Activated CD8-positive, alpha-beta memory T cell treated with anti-CD3 and anti-CD28 coated beads, Interleukin-2, amount 50 U/mL, for 1 hour (primary cell): Measurements from ENCODE around the gene RBBP6.

Experiments
- DNase-seq: peaks from one replicate; pipeline ENCODE4 v3.0.0-alpha.2; 2020; ENCODE audit errors: extremely low read depth

RBBP6 gene

DNA sequence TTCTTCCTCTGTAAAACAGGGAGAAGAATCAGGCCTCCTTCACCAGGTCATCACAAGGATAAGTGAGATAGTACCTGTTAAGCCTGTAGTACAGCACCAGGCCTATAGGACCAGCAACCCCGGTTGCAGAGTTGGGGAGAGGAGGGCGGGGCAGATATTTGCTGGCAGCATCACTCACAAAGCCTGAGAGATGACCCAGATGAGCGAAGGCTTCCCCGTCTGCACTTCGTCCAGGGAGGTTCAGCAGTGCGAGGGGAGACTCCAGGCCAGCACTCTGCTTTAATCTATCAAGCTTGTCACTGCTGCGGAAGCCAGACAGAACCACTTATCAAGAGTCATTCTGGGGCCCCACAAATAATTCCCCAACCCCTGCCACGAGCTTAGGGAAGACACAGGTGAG lies 15.8 kb upstream of the RBBP6 start:
- DNase-seq, result no peak

DNA sequence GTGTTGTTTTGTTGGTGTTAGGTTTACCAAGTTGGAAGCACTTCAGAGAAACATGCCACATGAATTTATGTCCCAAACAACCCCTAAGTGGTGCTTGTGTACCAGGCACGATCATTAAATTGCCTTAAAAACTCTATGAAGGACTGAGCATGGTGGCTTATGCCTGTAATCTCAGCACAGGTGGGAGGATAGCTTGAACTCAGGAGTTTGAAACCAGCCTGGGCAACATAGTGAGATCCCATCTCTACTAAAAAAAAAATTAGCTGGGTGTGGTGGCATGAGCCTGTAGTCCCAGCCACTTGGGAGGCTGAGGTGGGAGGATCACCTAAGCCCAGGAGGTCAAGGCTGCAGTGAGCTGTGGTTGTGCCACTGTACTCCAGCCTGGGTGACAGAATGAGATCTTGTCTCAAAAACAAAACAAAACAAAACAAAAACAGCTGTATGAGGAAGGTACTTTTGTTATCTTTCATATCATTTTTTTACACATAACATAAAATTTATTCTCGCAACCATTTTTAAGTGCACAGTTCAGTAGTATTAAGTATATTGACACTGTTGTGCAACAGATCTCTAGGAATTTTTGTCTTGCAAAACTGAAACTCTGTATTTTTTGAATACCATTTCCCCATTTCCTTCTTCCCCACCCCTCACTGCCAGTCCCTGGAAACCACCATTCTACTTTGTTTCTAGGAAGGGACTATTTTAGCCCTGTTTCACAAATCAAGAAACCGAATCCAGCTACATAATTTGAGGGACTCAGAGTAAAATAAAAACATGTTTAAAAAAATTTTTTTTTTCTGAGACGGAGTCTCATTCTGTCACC lies 14.3 kb upstream of the RBBP6 start:
- DNase-seq, result no peak

DNA sequence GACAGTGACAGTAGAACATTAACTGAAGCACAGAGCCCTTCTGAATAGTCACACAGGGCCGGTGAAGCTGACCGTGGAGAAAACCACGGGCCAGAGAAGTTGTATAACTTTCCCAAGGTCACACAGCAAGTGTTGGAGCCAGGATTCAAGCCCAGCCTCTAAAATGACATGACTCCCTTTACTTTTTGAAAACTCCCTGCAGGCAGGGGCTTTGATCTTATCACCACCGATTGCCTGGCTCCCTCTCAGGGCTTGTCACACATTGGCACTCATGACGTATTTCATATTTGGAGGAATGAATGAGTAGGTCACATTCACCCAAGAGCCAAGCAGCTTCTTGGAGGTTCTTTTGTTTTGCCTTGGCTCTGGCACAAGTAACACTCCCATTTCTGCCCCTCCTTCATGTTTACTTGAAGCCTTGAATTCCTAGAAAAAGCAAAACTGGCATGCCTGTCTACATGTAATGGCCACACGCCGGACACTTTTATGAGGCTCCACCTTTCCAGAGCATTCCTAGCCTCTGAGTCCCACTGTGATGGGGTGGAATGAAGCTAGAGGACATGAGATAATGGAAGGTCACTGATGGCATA lies 13.3 kb upstream of the RBBP6 start:
- no peak for DNase-seq

DNA sequence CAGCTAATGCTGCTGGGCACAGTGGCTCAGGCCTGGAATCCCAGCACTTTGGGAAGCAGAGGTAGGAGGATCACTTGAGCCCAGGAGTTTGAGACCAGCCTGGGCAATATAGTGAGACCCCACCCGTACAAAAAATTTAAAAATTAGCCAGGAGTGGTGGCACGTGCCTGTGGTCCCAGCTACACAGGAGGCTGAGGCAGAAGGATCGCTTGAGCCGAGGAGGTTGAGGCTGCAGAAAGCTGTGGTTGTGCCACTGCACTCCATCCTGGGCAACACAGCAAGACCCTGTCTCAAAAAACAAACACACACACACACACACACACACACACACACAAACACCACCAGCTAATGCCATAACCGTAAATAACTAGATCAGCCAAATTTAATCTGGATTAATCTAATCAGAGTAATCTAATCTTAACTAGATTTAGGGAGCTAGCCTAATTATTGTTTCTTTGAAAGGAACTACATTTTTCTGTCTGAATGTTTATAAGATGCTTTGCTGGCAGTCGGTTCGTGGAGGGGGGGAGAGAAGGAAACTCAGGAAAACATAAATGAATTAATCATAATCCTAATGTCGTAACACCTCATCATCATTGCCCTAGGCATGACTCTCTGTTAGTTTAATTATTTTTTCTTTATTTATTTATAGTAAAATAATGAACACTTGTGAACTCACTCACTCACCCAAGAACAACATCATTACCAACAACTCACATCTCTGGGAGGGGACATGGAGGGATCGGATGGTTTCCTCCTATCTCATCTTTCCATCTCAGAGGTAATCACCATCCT lies 12.5 kb upstream of the RBBP6 start:
- DNase-seq, result no peak

DNA sequence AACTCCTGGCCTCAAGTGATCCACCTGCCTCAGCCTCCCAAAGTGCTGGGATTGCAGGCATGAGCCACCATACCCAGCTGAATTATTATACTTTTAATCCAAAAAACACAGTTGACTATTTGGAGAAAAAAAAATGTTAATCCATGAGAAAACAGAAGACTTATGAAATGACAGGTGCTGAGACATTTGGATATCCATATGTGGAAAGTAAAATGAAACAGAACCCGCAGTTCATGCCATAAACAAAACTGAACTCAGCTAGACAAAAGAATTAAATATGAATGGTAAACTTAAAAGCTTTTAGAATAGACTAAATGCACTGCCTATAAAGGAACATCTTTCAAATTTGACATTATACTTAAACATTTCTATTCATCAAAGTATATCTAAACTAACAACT lies 8.2 kb upstream of the RBBP6 start:
- DNase-seq, result no peak

DNA sequence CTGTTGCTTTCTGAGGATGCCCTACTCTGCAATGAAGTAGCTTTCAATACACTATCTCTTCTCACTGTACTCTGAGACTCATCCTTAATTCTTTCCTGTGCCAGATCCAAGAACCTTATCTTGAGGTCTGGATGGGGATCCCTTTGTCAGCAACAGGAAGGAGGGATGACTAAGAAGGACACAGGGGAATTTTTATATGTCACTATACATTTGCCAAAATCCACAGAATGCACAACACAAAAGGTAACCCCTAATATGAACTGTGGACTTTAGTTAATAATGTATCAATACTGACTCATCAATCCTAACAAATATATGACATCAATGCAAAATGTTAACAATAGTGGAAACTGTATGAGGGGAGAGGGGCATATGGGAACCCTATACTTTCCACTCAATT lies 4.7 kb upstream of the RBBP6 start:
- DNase-seq, result no peak

DNA sequence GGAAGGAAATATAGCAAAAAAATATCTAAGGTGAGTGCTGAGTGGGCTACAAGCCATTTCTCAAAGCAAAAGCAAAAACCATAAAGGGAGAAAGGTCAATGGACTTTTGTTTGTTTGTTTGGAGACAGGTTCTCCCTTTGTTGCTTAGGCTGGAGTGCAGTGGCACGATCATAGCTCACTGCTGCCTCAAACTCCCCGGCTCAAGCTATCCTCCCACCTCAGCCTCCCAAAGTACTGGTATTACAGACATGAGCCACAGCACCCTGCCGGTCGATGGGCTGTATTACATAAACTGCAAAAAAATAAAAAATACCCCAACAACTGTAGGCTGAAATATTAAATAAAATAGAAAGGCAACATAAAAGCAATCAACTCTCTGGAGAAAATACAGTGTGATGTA lies 3.5 kb upstream of the RBBP6 start:
- no peak for DNase-seq

DNA sequence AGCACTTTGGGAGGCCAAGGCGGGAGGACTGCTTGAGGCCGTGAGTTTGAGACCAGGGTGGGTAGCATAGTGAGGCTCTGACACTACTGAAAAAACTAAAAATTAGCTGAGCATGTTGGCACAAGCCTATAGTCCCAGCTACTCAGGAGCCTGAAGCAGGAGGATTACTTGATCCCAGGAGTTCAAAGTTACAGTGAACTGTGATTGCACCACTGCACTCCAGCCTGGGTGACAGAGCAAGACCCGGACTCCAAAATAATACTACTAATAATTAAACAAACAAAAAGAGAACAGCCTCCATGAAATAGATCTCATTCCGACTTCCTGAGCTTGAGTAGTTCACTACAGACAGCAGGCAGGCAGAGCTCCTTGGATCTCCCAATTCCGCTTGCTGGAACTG lies 2.7 kb upstream of the RBBP6 start:
- DNase-seq, result no peak

DNA sequence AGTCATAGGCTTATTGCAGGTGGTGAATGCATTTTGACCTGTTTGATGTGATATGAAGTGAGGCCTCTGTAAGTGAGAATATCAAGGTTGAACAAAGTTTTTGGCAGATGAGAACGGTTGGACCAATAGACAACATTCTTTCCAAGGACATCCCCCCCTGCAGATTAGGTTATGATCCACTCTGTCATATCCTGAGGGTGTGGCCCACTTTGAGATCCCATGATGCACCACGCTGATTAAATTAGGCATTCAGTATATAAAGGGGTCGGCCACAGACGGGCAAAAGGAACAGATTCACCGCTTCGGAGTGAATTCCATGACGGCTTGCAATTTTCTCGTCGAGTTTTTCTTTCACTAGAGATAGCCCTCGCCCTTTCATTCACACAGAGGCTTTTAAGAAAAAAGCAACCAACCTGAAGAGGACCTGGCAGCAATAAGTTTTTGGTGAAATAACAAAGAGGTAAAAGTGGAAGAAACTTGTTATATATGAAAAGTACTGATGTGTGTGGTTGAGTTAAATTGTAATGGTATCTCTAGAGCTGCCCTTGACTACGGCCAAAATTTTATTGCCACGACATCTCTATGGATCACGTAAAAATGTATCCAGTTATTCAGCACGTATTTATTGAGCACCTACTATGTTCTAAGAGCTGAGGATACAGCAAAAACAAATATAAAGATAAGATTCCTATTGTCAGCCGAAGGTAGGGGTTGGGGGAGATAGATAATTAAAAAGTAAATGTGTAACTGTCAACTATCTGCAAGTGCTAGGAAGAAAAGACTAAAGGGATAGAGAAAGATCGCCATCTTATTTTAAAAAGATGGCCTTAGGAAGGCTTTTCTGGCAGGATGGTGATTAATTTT lies 1.7 kb upstream of the RBBP6 start:
- no peak for DNase-seq

DNA sequence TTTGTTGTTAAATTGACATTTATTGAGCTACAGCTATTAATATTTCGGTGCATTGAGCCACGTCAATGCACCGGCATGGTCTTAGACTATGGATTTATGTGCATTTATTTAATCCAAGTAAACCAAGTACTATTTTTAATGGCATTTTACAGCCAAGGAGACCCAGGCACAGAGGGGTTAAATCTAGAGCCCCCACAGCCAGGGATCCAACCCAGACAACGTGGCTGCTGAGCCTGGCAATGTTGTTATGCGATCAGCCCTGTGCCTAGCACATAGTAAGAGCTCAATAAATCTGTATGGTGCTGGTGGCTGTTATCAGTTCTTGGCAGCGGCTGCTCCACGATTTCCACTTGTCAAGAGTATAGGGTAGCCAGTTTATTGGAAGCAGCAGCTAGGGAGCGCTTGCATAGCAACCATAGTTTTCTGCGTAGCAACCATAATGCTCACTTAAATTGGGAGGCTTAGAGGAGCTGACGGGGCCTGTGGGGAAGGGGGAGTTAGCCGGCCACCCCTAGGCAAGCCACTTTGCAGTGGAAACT lies 541 bp upstream of the RBBP6 start:
- no peak for DNase-seq

DNA sequence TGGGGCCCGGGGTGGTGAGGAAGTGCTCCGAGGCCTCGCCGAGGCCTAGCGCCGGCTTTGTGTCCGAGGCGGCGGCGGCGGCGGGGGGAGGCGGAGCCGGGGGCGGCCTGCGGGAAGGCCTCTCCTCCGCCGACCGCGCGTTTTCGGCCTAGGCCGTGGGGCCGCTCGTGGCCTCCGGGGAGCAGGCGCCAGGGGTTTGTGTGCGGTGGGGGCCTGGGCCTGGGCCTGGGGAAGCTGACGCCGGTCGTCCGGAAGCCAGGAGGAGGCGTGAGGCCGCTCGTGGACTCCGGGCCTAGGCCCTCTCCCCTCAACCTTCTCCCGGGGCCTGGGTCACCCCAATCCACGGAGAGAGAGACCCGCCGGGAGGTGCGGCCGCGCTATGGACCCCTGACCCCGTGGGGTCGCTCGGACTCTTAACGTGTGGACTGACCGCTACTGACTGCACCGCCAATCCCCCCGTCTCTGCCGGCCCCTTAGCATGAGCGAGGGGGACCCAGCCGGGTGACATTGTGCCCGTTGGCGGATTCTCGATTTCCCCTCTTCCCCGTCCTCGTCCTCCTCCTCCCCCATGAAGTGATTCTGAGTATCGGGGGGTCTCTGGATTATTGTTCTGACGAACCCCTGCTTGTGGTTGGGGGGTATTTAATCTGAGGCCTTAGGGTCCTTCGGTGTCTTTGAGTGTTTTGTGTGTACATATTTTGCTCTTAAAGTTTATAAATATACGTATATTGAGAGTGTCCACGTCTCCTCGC lies 660 bp downstream of the RBBP6 start:
- DNase-seq, result no peak

DNA sequence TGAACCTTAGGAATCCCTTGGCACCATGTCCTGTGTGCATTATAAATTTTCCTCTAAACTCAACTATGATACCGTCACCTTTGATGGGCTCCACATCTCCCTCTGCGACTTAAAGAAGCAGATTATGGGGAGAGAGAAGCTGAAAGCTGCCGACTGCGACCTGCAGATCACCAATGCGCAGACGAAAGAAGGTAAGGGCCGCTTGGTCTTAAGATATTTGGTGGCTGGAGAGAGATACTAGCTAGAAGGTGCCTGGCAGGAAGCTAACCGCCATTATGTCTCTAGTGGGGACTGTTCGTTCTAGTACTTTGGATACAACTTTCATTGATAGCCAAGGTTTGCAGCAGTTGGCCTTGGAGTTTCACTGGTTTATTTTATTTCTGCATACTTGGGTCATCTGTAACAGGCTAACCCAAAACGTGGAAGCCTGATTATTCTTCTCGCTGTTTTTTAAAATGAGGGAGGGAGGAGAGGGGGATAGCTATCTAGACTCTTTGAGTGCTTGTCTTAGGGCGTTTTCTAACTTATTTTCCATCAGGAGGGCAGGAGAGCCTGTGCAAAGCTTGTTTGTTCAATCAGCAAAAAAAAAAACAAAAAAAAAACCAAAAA lies 1.3 kb downstream of the RBBP6 start:
- DNase-seq, result no peak

DNA sequence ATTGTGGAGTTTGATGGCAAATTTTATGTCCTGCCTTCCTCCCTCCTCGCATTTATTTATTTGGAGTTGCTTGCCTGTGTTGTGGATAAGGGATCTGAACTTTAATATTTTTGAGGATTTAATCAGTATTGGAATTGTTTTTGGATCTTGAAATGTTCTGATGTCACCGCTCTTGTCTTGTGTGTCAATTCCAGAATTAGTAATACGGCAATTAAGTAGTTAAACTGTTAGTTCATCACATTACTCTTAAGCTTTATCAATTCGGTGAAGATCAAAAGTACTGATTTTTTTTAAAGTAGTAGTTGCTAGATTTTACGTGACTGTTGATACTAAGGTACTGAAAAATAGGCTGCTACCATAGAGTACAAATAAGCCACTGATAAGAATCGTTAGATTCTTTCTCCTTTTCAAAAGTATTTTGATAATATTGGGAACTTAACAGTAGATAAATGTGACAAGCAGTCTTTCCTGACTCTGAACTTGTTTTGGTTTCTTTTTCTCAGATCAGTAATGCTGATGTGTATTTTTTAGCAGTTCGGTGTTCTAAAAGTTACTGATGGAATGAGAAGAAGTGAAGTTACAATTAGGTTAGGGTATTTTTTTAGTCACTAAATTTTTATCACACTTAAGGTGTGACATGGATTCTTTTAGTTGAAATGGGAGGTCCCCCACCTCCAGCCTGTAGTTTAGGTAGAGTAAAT lies 2.0 kb downstream of the RBBP6 start:
- no peak for DNase-seq

DNA sequence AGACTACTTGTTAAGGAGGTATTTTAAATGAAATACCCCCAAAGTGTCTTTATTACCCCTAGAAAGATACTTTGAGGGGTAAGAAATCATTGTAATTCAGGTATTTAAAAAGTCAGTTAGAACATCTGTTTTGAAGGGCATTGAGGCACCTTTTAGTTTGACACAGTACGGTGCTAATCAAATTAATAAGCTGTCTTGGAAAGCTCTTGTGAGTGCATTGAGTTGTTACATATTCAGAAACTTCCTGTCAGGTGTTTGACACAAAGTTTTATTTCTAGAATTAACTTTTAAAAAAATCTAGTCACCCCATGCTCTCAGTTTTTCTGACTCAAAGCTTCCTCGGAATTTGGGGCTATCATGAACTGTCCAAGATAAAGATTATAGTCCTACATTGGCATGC lies 4.6 kb downstream of the RBBP6 start:
- DNase-seq, result no peak

DNA sequence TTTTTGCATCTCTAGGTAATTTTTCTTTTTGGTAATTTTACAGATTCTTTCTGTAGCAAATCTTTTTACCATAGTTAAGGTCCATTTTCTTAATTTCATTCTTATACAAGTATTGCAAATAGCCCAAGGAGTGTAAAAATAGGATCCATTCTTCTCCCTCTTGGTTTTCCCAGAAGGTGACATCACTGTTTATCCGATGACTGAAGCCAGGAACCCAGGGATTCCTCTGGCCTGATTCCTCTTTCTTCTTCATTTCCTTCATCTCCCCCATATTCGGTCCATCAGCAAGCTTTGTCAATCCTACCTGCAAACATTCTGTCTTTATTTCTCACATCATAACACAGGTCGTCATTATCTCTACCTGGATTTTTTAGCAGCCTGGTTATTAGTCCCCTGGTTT lies 5.3 kb downstream of the RBBP6 start:
- no peak for DNase-seq

DNA sequence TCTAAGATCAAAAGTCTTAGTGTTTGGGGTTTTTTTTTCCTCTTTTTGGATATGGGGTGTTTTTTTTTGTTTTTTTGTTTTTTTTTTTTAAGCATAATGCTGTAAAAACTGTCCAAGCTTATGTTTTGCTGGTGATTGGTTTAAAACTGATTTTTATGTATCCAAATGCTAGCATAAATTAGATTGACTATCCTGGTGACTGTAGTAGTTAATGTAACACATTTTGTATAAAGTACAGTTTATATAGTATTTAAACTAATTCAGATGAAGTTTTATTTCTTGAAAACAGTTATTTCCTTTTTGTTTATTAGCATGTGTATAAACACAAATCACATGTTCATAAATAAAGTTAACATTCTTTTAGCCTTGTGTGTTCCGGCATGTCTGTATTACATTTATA lies 10.9 kb downstream of the RBBP6 start:
- DNase-seq, result no peak

DNA sequence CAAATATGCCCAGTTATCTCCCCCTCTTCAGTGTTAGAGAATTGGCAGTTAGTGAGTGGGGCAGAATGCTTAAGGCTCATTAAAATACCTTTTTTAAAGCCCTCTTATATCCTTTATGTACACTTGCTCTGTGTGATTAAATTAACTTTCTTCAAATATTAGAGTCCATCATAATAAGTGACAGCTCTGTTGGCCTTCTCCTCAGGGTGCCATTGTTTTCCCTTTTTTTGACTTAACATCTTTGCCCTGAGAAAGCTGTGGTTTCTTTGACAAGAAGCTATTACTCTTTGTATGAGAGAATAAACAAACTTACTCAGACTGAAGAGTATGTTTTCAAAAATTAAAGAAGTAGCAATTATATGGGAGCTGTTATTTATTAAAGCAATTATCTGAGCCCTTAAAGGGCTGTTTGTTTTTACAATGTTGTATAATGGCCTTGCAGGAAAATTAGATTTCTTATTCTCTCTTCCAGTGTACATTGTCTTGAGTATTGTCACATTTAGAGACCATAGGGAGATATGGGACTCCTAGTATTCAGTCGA lies 13.4 kb downstream of the RBBP6 start:
- no peak for DNase-seq

DNA sequence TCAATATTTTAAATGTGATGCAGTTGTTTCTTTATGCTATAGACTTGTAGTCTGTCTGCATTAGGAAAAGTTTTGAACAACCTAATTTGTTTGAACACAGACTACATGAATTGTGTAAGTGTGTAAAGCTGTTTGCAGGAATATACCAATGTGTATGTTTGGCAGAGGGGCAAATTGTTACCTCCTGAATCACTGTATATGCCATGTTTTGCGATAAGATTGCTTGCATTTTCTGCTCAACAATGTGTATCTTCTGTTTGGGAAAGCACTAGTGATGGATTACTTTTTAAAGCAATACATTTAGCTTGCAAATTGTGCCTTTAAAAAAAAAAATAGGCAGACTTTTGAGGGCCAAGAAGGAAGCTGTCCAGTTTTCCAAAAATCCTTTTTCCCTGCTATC lies 14.6 kb downstream of the RBBP6 start:
- DNase-seq, result no peak

DNA sequence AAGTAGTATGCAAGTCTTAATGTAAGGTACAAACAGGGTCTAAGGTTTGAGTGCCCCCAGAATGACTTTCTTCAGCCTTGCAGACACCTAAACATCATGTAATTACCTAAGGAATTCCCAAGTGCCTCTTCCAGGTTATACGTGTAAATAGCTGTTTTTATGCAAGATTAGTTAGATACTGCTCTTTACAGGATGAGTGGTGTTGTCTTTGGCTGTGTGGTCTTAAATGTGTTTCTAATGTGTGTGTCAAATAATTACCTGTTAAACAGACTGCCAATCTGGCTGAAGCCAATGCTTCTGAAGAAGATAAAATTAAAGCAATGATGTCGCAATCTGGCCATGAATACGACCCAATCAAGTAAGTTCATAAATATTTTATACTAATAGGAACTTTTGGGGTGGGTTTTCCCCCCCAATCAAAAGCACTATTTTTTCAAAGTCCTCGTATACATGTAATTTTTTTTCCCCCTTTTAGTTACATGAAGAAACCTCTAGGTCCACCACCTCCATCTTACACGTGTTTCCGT lies 16.0 kb downstream of the RBBP6 start:
- no peak for DNase-seq
